K562 (cell line): ENCODE measurements around the gene CNTN2. TPM values are rescaled to one million over a fixed set of nuclear protein-coding genes. Genes with fewer than 3 reads are reported as not detected.

Experiments
- ATAC-seq: fragments of 200-7000 bp; cut with Tn5 transposase; 3 replicates; pipeline ENCODE4 v1.9.1; 2020; ENCODE audit warnings: moderate library complexity
- BruUV-seq: library from RNA; stranded (reverse); fragments of 400-500 nt; replicated peaks from 2 replicates; lab custom pipeline; 2021; lab: Mats Ljungman, UMichigan
- CTCF ChIA-PET: fragments of 300-600 bp; formaldehyde crosslinking; extraction: SDS; loops from one replicate; lab custom pipeline; 2021; ENCODE audit warnings: low intra/inter-chr PET ratio; lab: Yijun Ruan, JAX
- POLR2A ChIA-PET: fragments of 300-600, 350-650 bp; sonication (Branson Sonifier 250); formaldehyde crosslinking; extraction: SDS; loops from one replicate; lab custom pipeline; 2021; ENCODE audit warnings: antibody characterized with exemption, inconsistent platforms; lab: Yijun Ruan, JAX
- DNase-seq, 4 experiments: peaks; one replicate each; pipeline versions ENCODE4 v3.0.0 to v3.0.0-alpha.2; 2011 to 2018; ENCODE audit warnings: low spot score in 3 of 4, mixed read lengths in 3 of 4; ENCODE audit errors: extremely low read depth in 1 of 4
- FAIRE-seq: peaks from 2 replicates; lab custom pipeline; 2011; peaks lifted over from hg19 to GRCh38; lab: Jason Lieb, UNC
- H2AFZ ChIP-seq: 2 replicates; pipeline ENCODE4 v1.6.0; 2011; ENCODE audit warnings: low read depth, low read length, control low read depth, inconsistent platforms
- H3K27ac ChIP-seq: fragments of 200-600 bp; 3 replicates; pipeline ENCODE4 v1.8.0; 2011; ENCODE audit warnings: low read depth, mild to moderate bottlenecking, control low read depth, inconsistent platforms, low read length, moderate library complexity, mixed read lengths; ENCODE audit errors: extremely low read depth
- H3K27me3 ChIP-seq, 2 experiments: fragments of 300-600 bp in 1 of 2; 2 replicates in 1 of 2; 3 replicates in 1 of 2; pipeline versions ENCODE4 v1.6.0 to v1.8.0; 2011; ENCODE audit warnings: inconsistent platforms in 2 of 2, low read length in 2 of 2, mild to moderate bottlenecking in 1 of 2, mixed read lengths in 1 of 2, moderate library complexity in 1 of 2; ENCODE audit not compliant: control insufficient read depth in 2 of 2, insufficient read depth in 2 of 2
- H3K36me3 ChIP-seq: fragments of 300-600 bp; 3 replicates; pipeline ENCODE4 v1.8.0; 2011; ENCODE audit warnings: mild to moderate bottlenecking, low read length, inconsistent platforms; ENCODE audit not compliant: control insufficient read depth, insufficient read depth
- H3K4me1 ChIP-seq, 2 experiments: fragments of 200-600 bp in 1 of 2; replicated peaks in 1 of 2; 2 replicates in 1 of 2; 3 replicates in 1 of 2; pipeline versions ENCODE4 v1.5.1 to v1.8.0; 2011; ENCODE audit warnings: inconsistent platforms in 2 of 2, low read length in 2 of 2, mild to moderate bottlenecking in 1 of 2, mixed read lengths in 1 of 2, moderate library complexity in 1 of 2; ENCODE audit not compliant: control insufficient read depth in 2 of 2, insufficient read depth in 2 of 2
- H3K4me2 ChIP-seq: 2 replicates; pipeline ENCODE4 v1.6.1; 2011; ENCODE audit warnings: low read length, control low read depth, inconsistent platforms, mixed read lengths; ENCODE audit not compliant: insufficient read depth
- H3K4me3 ChIP-seq: fragments of 200-600 bp; sonication (generic), shearing (Covaris generic); 2 replicates; pipeline ENCODE4 v1.5.1; 2016; ENCODE audit warnings: control low read depth, inconsistent platforms
- H3K79me2 ChIP-seq: fragments of 200-600 bp; 3 replicates; pipeline ENCODE4 v1.8.0; 2011; ENCODE audit warnings: low read length, inconsistent platforms; ENCODE audit not compliant: control insufficient read depth, insufficient read depth
- H3K9ac ChIP-seq, 2 experiments: 2 replicates each; pipeline versions ENCODE4 v1.6.0 to v1.6.1; 2011; ENCODE audit warnings: low read depth in 2 of 2, low read length in 2 of 2, control low read depth in 1 of 2, inconsistent platforms in 1 of 2, mild to moderate bottlenecking in 1 of 2, mixed read lengths in 1 of 2; ENCODE audit not compliant: insufficient read depth in 1 of 2
- H3K9me1 ChIP-seq: one replicate; pipeline ENCODE4 v1.6.0; 2011; ENCODE audit warnings: inconsistent platforms, mild to moderate bottlenecking, low read length, moderate library complexity; ENCODE audit not compliant: control insufficient read depth, insufficient read depth
- H3K9me3 ChIP-seq: replicated peaks from 2 replicates; pipeline ENCODE4 v1.5.1; 2011; ENCODE audit warnings: low read depth, low read length, inconsistent platforms; ENCODE audit not compliant: control insufficient read depth, insufficient read depth
- H4K20me1 ChIP-seq: replicated peaks from 2 replicates; pipeline ENCODE4 v1.6.1; 2011; ENCODE audit warnings: low read length, inconsistent platforms, mixed read lengths; ENCODE audit not compliant: control insufficient read depth, insufficient read depth
- BDP1 ChIP-seq: IDR thresholded peaks from 3 replicates; pipeline ENCODE4 v1.6.1; 2011; ENCODE audit not compliant: insufficient read length, insufficient read depth
- ETS1 ChIP-seq: conservative IDR thresholded peaks from 2 replicates; pipeline ENCODE4 v1.6.1; 2011; ENCODE audit warnings: low read depth, mild to moderate bottlenecking, low read length; ENCODE audit not compliant: control insufficient read depth
- RCOR1 ChIP-seq, 2 experiments: IDR thresholded peaks; 2 replicates each; pipeline ENCODE4 v1.6.1; 2012; ENCODE audit warnings: low read depth in 2 of 2, low read length in 2 of 2, borderline replicate concordance in 1 of 2, improper control_type of control experiment in 1 of 2
- SREBF1 ChIP-seq: fragments of 150-350 bp; IDR thresholded peaks from 2 replicates; pipeline ENCODE4 v1.6.1; 2014; ENCODE audit warnings: antibody characterized with exemption, low read depth, low read length, borderline replicate concordance
- THRB ChIP-seq: fragments of 450-650 bp; formaldehyde crosslinking; conservative IDR thresholded peaks from 2 replicates; pipeline ENCODE4 v1.4.0; 2022; ENCODE audit warnings: mild to moderate bottlenecking, missing genetic modification characterization
- WGBS: fragments of 100-300 bp; shearing (Covaris generic); methylation state at CpG from one replicate; pipeline ENCODE4 v1.1.6; 2016; ENCODE audit warnings: low coverage, mixed read lengths; ENCODE audit not compliant: insufficient coverage; ENCODE audit errors: missing lambda C conversion rate; 5-methylcytosine and 5-hydroxymethylcytosine counted together
- in situ Hi-C: fragments of 300-500 bp; cut with MboI; formaldehyde crosslinking; loops from 4 replicates; pipeline ENCODE4 v1.15.0; 2018; ENCODE audit warnings: inconsistent platforms, mixed read lengths
- intact Hi-C: fragments of 100-400 bp; cut with micrococcal nuclease; formaldehyde crosslinking; loops from 2 replicates; pipeline ENCODE4 v1.14.2; 2022
- polyA plus RNA-seq, 8 experiments: library from polyadenylated mRNA; depleted of rRNA in 4 of 8; stranded (reverse) in 5 of 8; unstranded in 3 of 8; fragments of >200 nt; fragmentation: Nextera tagmentation in 2 of 8; fragmentation: Illumina TruSeq in 1 of 8; extraction: Ambion mirVana in 2 of 8; extraction: Trizol in 1 of 8; gene quantifications; 2 replicates each; pipeline versions ENCODE4 v1.2.1 to v1.2.3, GENCODE V29; 2011 to 2014; ENCODE audit warnings: inconsistent platforms in 1 of 8, missing spikeins in 1 of 8
- total RNA-seq, 7 experiments: library from RNA; depleted of rRNA in 6 of 7; stranded (reverse); fragments of >200 nt in 6 of 7; fragmentation: Illumina TruSeq in 2 of 7; extraction: Trizol in 2 of 7; gene quantifications; 2 replicates each; pipeline versions ENCODE4 v1.2.1 to v1.2.3, GENCODE V29; 2011 to 2021; ENCODE audit warnings: low replicate concordance in 1 of 7

Gene CNTN2
- total and polyA plus RNA-seq, 9 of the 15 experiments (the other 6 are each of a cell fraction or from before 2014, with no cell fraction given) = not detected

- intact Hi-C loops (no loop called here), in situ Hi-C loops (no loop called here)
- 0% methylated on average over 6 of the region's 6 CpGs for WGBS
- H3K79me2 ChIP-seq = no peaks in the 10 kb centered on the region
- POLR2A ChIA-PET = interaction anchor here (0.6 to 1.2 kb wide), 3 partner anchors 11 to 196 kb away, joined by 3 read pairs; partner anchors contain the start of gene RBBP5
- TF ChIP-seq SREBF1 (no peak), BDP1 (no peak), RCOR1 (IDR thresholded peaks at IDR 0.05; ENCODE audit: borderline replicate concordance in 1 of 2, low read depth in 2 of 2, low read length in 2 of 2) (no peak), ETS1 (no peak)
- H3K4me1 ChIP-seq = no peaks in the 10 kb centered on the region
- FAIRE-seq (no peak), DNase-seq (no peak), ATAC-seq (no peak)
- no peaks in the 10 kb centered on the region for H3K9me1 ChIP-seq
- H2AFZ ChIP-seq = no peak overlapping the region
- no peak overlapping the region for H3K4me2 ChIP-seq
- no TSS peak for BruUV-seq
- H4K20me1 ChIP-seq = peaks cover 28% of the 10 kb centered on the region
- no peaks in the 10 kb centered on the region for H3K9me3 ChIP-seq
- no peaks in the 10 kb centered on the region for H3K36me3 ChIP-seq
- CTCF ChIA-PET = no interaction called here
- no peak overlapping the region for H3K27ac ChIP-seq
- H3K4me3 ChIP-seq = no peak overlapping the region
- peaks cover 46 to 97% of the 10 kb centered on the region in 2 experiments; a peak in 4 of 5 replicates for H3K27me3 ChIP-seq
- H3K9ac ChIP-seq = no peak overlapping the region
These were observed 6.5 kb downstream of the CNTN2 start for GRCh38 chr1:205049479-205049878.

GRCh38 chr1:205052690-205053089 is 9.7 kb downstream of the CNTN2 start:
- no peaks in the 10 kb centered on the region for H3K9me3 ChIP-seq
- H3K36me3 ChIP-seq = no peaks in the 10 kb centered on the region
- no peaks in the 10 kb centered on the region for H3K9me1 ChIP-seq
- H3K27ac ChIP-seq = no peak overlapping the region
- no peak overlapping the region for H3K9ac ChIP-seq
- no TSS peak for BruUV-seq
- H3K4me3 ChIP-seq = no peak overlapping the region
- ChIA-PET POLR2A (interaction anchor here (1.0 to 3.2 kb wide), 3 partner anchors 10 to 645 kb away, joined by 3 to 11 read pairs (median 3); no protein-coding TSS in a partner anchor), CTCF (no interaction called here)
- no peaks in the 10 kb centered on the region for H3K79me2 ChIP-seq
- in situ Hi-C loops = no loop called here
- FAIRE-seq = no peak
- WGBS = 3% methylated on average over 11 of the region's 11 CpGs
- H4K20me1 ChIP-seq = peaks cover 18% of the 10 kb centered on the region
- DNase-seq = no peak
- intact Hi-C loops = no loop called here
- H2AFZ ChIP-seq = no peak overlapping the region
- TF ChIP-seq THRB (CRISPR knock-in tag) = no peak
- no peak overlapping the region for H3K4me2 ChIP-seq
- no peaks in the 10 kb centered on the region for H3K4me1 ChIP-seq
- no peak for ATAC-seq
- H3K27me3 ChIP-seq = peaks cover 54 to 94% of the 10 kb centered on the region in 2 experiments
